GM19324 (cell line): Measurements from ENCODE around the gene POU6F2.
"Not testable (repeated sequence)": the region's sequence is repeated elsewhere in the genome, so short reads cannot be mapped to it uniquely, and the experiment has no call there.

ENCODE experiments used
- ATAC-seq: cut with Tn5 transposase; IDR thresholded peaks from one replicate; pipeline ENCODE4 v1.9.1; 2021; ENCODE audit warnings: mild to moderate bottlenecking, moderate library complexity; ENCODE audit not compliant: unreplicated experiment, low FRiP score

The POU6F2 gene

GRCh38 chr7:39376881-39377280 is 399.2 kb downstream of the POU6F2 start:
- not testable (repeated sequence) for ATAC-seq

- no peak for ATAC-seq
Measured at GRCh38 chr7:39379416-39379815, 401.7 kb downstream of the POU6F2 start.

- ATAC-seq, result no peak
Measured at GRCh38 chr7:39383136-39383535, 405.4 kb downstream of the POU6F2 start.

DNA sequence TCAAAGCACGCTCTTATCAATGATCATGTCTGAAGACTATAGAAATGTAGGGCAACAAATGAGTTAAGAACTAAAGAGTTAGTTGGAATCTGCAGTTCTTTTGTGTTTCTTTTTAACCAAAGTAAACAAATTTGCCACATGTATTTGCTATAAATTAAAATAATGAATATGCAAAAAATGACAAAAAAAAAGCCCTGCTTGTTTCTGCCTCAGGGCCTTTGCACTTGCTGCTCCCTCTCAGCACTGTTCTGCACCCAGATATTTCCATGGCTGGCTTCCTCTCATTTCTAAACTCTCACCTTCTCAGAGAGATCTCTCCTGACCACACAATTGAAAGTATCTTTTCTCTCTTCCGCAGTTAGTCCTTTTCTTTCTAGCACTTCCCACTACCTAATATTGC is 406.7 kb downstream of the POU6F2 start:
- ATAC-seq, result no peak

GRCh38 chr7:39386718-39387117 is 409.0 kb downstream of the POU6F2 start:
- ATAC-seq, result no peak

DNA sequence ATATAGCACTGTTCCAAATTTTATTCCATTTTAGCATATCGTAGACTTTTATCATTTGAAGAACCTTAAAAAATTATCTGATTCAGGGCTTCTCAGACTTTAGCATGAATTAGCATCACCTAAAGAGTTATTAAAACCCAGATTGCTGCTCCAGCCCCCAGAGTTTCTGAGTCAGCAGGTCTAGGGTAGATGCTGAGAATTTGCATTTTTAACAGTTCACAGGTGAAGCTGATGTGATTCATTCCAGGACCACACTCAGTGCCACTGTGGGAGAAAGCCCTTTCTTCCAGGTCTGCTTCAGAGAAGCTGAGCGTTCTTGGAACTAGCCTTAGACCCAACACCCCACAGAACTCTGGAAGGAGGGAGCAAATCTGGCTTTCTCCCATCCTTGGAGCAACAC is 414.4 kb downstream of the POU6F2 start:
- ATAC-seq, result no peak

DNA sequence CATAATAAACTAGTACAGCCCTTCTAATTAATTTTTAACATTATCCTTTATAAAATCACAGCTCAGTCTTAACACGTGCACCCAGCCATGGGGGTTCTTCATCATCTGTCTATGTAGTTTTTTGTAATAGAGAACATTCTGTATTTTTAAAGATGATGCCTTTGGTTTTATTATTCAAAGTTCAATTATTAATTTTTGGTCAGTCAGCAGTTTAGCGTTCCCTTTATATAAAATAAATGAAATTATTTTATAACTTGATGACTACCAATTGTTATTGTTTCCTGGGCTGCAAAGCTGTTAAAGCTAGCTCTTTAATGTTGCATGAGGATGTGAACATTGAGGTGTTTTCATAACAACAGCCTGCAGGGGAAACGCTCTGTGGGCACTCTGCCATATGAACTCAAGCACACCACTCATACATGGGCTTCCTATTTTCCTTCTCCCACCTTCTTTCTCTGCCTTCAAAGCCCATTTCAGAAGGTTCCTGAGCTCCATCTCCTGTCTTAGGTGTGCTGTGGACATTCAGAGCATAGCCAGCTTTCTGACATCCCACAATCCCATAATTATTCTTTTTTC is 416.5 kb downstream of the POU6F2 start:
- ATAC-seq, result no peak

DNA sequence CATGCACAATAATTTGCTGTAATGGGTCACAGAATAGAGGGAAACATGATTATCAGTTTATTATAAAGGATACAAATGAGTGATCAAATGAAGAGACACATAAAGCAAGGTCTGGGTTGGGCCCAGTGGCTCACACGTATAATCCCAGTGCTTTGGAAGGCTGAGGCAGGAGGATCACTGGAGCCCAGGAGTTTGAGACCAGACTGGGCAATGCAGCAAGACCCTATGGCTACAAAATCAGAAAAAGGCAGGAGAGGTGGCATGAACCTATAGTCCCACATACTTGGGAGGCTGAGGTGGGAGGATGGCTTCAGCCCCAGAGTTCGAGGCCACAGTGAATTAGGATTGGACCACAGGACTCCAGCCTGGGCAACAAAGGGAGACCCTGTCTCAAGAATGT is 421.7 kb downstream of the POU6F2 start:
- ATAC-seq, result no peak

- ATAC-seq, result no peak
Measured at GRCh38 chr7:39399986-39400385, 422.3 kb downstream of the POU6F2 start.

DNA sequence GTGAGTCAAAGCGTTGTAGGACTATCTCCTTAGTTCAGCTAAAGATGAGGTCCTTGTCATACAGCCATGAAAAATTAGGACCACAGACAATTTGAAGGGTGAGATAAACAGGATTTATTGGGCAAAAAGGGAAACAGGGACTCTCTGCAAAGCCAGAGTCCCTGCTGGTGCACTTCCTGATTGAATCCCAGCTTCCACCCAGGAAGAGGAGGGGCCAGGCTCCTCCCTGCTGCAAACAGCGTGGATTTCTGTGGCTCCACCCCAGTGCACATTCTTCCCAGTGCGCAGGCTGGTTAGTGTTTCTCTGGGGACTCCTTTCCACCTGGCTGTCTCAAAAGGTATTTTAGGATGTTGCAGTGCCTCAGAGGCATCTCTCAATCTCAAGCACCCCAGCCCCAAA is 423.1 kb downstream of the POU6F2 start:
- no peak for ATAC-seq

DNA sequence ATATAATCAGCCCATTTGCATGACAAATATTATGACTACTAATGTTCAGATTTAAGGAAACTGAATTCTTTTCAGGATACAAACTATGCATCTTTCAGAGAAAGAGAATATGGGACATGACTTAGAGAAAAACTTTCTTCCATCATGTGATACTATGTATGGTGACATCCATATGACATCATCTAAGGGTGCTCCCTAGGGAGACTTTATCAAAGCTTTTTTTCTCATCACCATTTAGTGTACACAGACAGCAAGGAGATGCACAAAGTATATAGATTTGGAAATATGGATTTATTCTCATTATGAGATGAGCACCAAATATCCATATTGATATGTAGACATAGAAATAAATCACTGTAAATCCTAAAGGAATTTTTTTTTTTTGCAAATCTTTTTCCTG is 424.3 kb downstream of the POU6F2 start:
- ATAC-seq, result no peak

DNA sequence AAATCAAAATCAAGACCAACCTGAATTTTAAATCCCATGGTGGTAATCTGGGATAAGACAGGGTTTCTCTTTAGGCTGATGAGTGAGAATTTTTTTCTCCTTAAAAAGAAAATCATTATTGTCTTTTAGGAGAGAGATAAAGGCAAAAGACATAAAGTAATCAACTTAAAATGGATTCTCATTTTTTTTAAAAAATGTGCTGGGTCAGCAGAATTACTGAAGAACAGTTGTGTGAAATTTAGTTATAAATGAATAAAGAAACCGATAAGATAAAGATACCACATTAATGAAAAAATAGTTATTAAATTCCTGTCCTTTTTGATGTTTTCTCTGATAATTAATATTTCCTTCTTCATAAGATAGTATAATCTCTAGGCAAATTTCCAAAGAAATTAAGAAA is 427.2 kb downstream of the POU6F2 start:
- no peak for ATAC-seq

DNA sequence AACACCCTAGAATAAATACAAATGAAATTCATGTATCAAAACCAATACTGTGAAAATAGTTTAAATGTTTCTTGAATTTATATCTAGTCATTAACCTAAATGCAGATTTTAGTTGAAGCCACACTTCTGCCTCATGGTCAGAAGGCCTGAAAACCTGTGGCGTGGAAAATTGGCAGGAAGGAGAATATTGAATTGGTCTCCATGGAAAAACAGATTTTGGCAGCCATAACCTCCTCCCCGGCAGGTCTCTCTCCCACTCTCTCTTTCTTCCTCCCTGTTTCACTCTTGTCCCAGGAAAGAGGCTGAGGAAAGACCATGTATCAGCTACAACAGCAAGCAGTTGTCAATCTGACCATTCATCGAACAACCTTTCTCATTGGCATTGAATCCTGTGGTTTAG is 427.9 kb downstream of the POU6F2 start:
- ATAC-seq, result no peak

- ATAC-seq, result no peak
Measured at GRCh38 chr7:39406467-39406866, 428.8 kb downstream of the POU6F2 start.

- ATAC-seq, result no peak
Measured at GRCh38 chr7:39407137-39407536, 429.4 kb downstream of the POU6F2 start.

- no peak for ATAC-seq
Measured at GRCh38 chr7:39407723-39408122, 430.0 kb downstream of the POU6F2 start.

DNA sequence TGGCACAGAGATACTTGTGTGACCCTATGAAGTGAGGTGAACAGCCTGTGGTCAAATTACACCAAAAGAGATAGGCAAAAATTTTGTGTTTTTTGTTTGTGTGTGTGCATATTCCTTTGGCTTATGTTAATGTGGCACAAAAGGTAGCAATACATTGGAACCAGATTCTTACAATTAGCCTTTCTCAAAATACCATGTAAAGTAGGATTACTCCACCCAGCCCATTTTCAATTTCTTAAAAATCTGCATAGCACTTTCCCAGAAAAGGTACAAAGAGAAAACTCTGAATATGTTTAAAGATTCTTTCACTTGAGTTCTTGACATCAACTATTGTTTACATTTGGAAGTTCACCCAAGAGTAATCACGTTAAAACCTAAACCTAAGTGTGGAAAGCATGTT is 431.2 kb downstream of the POU6F2 start:
- no peak for ATAC-seq

DNA sequence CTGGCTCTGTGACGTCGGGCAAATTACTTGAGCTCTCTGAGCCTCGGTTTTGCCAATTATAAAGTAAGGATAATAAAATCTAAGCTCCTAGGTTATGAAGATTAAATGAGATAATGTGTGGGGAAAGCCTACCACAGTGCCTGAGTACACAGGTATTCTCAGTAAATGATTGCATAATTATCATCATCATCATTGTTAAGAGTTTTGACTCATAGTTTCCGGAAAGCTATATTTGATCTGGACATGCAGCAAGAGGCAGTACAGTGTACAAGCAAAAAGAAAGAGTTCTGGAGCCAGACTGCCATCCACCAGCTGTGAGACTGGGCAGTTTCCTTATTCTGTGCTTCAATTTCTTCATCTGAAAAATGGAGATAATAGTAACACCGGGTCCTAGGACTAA is 432.9 kb downstream of the POU6F2 start:
- no peak for ATAC-seq

- ATAC-seq, result peak; percentile 22
Measured at GRCh38 chr7:39413636-39414223, 436.0 kb downstream of the POU6F2 start.

DNA sequence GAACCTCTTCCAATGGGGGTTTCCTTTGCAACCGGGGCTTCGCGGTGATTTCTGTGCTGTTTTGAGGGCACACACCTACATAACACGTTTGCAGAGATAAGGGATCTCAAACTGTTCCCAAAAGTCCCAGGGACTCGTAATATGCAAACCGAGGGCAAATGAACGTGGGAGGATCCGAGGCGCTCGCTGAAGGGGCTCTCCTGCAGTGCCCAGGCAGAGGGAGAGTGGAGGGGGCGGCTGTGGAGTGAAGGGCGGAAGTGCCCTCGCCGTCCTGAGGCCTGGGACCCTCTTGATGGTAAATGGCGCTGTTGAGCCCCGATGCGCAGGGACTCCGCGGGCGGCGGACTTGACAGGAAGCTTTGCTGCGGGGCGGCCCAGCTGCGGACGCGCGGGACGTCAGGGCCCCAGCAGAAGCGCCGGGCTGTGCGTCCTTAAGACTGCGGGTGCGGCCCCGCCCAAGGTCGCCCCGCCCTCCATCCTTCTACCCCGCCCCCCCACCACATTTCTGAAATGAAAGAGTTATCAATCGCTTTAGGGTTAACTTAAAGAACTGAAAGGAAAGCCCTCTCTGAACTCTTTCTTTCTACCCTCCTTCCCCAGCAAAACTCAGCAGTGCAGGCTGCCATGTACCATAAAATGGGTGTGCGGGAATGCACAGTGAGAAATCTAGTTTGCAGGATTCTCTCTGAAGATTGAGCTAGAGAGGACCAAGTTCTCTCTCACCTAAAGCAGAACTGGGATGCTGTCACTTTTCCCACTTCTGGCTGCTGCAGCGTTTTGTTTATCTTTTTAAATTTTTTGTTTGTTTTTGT is 436.7 kb downstream of the POU6F2 start:
- peak; percentile 69 for ATAC-seq

- no peak for ATAC-seq
Measured at GRCh38 chr7:39415091-39415787, 437.5 kb downstream of the POU6F2 start.
